ENCODE data around the gene CRYGN.

Gene CRYGN

DNA sequence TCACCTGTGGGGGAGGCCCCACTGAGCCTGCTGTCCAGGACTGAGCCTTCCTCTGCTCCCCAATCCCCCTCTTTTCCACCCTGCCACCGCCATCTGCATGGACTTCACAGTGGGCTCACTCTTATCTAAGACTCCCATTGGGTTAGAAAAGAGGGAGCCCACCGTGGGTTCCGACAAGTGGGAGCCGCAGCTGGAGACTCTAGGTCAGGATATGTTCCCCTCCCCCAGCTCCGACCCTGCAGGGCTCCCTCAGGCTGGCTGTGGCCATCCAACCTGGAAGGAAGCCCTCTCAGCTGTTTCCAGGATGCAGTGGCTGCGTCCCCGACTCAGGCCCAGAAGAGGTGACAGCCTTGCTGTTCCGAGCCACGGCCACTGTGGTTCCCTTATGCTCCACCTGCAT is 34.9 kb downstream of the CRYGN start:
- no peak for DNase-seq

DNA sequence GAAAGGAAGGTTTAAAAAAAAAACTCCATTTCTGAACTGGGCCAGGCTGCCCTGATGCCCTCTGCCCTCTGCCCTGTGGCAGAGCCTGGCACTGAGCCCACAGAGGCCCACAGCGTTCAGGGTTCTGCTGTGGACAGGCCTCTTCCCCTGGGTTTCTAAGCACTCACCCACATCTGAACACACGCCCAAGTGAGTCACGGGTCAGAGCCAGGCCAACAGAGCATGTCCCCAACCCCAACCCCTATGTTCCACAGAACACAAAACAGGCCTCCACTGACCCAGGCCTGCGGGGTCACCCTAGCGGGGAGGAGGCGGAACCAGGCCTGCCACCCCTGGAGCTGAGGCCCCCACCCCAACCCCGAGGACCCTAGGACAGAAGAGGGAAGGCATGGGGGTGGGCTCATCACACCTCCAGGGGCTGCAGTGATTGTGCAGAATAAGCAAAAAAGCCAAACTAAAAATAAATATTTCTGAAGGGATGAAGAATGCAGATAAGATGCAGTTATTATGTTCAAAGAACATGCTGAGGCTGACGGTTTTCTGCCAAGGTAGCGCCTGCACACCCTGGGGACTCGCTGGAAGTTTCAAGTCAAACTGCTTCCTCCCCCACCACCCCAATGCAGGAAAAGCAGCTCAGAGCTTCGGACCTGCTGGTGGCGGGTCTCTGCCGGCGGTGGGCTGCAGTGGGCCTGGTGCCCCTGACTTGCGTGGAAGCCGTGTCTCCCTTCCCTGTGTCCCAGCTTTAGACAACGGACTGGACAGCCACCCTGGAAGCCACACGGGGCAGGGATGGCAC is 35.5 kb downstream of the CRYGN start:
- peak; percentile 84 for DNase-seq

DNA sequence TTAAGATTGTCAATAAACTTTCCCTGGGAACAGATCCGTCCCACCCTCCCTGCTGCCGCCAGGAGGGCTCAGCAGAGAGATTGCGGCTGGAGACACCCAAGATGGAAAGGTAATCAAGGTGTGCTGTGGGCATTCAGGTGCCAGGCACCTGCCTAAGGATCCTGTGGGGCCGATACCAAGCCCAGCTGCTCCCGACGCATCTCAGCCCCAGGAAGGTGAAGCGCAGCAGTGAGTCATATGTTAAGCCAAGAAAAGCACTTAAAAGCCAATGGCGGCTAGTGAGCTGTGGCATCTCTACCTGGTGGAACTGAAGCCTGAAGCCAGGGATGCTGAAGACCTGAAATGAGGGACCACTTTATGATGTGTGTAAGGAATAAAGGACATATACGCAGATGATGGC is 36.2 kb downstream of the CRYGN start:
- DNase-seq: no peak

DNA sequence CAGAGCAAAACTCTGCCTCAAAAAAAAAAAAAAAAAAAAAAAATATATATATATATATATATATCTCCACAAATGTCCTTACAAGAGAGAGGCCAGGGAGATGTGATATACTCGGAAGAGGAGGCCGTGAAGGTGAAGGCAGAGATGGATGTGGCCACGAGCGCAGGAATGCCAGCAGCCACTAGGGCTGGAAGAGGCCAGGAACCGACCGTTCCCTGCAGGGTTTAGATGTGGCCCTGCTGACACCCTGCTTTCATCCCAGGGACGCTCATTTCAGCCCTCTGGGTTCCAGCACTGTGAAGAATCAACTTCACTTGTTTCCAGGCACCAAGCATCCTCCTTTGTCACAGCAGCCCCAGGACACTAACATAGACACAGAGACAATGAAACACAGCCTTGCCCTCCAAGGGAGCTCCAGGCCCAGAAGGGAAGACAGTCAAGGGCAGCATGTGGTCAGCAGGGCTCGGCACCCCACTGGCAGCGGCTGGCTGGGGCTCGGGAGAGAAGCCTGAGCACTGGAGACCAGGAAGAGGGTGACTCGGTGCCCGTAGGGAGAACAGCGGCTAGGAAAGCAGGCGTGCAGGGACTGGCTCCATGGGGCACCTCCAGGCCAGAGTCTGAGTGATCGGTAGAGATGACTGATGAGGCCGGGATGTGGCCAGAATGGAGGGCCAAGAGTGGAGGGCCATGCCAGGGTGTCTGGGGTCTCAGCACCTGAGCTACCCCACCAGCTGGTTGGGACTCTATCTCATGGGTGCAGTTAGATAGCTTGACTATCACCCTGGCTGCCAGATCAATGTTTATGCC is 37.7 kb downstream of the CRYGN start:
- no peak for DNase-seq

DNA sequence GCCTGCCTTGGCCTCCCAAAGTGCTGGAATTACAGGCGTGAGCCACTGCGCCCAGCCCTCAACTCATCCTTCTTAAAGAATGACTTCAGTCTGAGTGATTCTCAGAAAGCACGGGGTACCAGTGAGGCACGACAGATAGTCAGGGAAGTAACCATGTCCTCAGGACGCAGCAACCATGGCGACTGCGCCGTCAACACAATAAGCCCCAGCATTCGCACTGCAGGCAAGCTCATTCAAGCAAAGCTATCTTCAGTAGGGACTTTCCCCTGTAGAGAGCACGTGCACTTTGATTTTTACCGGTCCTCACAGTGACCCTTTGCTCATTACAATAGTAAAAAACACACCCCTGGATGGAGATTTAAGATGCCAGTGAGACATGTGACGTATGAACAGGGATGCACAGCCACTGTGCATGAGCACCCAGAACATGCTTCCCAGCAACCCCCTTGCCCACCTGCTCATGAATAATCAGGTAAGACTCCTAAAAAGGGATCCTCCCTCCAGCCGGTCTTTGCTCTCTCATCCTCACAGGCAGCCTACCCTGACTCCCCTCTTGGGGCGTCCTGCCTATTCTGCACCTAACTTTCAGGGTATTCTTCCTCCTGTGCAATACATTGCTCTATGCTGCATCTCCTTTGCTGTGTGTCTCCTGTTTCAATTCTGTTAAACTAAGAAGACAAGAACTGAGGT is 39.2 kb downstream of the CRYGN start:
- no peak for DNase-seq

DNA sequence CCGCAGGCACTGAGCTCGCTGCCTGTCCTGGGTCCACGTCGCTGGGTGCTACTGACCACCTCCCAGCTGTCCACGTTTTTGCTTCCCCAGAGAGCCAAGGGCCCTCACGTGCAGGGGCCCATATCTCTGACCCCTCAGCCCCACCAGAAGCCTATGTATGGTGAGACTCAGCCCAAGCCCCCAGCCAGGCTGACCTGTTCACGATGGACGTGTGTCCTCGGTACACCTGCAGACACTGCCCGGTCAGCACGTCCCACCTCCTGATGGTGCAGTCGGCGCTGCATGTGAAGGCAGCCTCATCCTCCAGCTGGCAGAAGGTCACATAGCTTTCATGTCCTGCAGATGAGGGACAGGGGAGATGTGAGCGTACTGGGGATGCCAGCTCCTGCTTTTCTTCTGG is 40.0 kb downstream of the CRYGN start:
- DNase-seq: no peak

DNA sequence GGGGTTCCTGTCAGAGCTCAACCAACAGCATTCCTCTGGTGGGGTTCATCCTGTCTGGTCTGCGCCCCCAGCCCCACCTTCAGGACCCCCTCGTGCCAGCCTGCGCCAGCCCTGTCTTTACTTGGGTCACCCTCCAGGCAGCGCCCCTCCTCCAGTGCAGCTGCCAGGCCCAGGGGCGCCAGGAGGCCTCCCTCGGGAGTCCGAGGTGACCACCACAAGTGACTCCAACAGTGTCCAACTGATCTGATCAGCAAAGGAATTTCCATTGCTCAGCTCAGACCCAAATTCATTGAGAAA is 40.7 kb downstream of the CRYGN start:
- no peak for DNase-seq

DNA sequence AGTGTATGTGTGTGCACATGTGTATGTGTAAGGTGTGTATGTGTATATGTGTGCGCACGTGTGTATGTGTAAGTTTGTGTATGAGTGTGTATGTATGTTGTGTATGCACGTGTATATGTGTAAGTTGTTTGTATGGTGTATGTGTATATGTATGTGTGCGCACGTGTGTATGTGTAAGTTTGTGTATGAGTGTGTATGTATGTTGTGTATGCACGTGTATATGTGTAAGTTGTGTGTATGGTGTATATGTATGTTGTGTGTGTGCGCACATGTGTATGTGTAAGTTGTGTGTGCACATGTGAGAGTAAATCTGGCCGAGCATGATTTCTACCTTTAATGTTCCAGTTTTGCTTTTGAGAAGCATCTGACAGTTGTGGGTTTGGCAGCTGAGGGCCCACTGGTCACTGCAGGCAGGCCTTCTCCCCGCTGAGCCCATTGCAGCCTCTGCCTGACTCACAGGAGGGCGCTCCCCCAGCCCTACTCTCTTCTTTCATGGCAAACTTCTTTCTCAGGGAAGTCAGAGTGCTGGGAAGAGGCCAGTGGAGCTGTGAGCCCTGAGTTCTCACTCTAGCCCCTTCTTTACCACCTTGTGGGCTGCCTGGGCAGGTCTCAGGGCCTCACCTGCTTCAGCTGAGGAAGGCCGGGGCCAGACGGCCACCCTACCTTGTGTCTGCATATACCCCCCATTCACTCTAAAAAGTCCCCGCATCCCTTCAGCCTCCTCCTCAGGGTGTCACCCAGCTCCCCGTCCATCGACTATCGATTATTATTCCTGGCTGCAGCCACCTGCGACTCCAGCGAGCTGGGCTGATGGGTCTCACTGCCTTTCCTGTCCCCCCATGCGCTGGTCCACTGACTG is 41.3 kb downstream of the CRYGN start:
- no peak for DNase-seq

DNA sequence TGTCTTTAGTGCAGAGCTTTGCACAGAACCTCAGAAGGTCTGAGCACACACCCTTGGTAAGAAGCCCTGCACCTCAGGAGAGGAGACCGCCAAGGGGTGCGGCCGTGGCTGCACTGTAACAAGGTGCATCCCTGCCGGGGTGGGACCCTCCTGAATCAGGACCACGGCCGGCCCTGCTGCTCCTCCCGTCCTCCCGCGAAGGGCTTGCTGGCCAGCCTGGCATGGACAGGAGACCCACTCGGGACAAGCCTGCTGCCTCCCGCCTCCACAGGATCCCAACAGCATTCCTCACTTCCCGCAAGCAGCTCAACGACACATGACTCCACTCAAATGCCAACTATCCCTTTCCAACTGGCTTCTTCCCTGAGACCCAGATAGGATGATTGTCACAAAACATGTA is 42.9 kb downstream of the CRYGN start:
- no peak for DNase-seq

DNA sequence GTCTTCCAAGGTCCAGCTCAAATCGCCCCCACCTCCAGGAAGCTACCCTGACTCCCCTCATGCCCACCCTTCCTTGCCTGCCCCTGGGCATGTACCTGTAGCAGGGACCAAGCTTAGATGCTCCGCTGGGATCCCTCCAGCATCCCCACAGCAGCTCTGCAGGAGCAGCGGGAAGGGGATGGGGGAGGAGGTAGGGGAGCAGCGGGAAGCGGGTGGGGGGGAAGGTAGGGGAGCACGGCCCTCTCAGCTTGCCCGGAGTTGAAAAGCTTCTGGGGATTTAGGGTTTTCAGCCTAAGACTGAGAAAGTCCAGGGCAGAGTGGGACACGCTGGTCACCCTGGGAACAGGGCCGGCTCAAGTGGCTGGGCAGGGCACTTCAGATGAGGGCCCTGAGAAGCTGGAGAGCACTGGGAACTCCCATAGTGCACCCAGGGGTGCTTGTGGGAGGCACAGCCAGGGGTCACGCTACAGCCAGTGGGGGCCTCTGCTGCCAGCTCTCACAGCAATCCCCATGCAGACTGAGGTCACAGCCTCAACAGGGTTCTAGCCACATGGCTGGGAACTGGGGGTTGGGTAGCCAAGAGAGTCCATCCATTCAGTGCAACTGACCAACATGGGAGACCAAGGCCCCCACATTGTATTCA is 43.5 kb downstream of the CRYGN start:
- DNase-seq: no peak

DNA sequence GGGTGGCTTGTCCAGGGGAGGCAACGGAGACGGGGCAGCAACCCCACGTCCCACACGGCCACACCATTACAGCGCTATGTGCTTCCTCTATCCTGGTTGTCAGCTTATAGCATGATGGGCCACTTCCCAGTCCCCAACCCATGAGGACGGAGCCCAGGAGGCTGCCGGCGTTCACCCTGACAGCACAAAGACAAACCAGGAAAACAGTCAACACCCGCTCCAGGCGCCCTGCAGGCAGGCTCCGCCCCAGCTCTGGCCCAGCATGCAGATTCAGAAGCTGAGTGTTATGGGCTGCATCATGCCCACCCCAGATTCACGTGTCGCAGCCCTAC is 44.9 kb downstream of the CRYGN start:
- peak; percentile 1 for DNase-seq

DNA sequence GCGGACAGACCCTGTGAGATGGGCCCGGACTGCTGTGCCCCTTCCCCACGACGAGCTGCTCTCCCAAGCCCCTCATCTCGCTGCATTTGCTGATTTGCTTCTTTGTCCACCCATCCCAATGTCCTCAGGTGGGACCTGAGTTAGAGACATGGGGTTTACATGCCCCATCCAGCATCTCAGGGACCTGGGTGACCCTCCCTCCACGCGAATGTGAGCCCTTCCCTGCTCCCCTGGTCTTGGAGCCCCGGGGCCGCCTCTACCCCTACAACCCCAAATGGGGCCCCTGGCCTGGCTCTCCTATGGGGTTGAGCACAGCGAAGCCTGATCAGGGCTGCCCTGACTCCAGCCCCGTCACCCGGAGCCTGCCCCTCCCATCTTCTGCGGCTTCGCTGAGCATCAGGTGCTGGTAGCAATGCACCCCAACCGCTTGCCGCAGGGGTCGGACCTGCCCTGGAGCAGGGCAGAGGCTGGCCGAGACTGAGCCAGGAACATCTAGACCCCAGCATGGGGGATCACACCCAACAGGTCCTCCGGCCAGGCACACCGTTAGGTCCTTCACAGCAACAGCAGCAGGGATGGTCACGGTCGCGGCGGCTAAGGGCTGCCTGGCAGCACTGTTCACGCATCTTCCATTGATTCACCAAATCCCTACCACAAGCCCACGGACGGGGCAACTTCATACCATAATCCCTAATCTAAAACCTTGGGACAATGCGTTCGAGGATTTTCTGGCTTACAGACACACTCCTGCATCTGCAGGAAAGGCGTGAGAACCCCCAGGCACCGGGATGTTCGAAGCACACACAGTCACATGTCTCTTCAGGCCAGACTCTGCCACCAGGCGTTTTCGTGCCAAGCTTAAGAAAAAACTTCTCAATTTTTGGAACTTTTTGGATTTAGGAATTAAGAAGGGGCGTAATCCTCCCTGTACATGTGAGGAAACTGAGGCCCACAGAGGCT is 45.6 kb downstream of the CRYGN start:
- no peak for DNase-seq

DNA sequence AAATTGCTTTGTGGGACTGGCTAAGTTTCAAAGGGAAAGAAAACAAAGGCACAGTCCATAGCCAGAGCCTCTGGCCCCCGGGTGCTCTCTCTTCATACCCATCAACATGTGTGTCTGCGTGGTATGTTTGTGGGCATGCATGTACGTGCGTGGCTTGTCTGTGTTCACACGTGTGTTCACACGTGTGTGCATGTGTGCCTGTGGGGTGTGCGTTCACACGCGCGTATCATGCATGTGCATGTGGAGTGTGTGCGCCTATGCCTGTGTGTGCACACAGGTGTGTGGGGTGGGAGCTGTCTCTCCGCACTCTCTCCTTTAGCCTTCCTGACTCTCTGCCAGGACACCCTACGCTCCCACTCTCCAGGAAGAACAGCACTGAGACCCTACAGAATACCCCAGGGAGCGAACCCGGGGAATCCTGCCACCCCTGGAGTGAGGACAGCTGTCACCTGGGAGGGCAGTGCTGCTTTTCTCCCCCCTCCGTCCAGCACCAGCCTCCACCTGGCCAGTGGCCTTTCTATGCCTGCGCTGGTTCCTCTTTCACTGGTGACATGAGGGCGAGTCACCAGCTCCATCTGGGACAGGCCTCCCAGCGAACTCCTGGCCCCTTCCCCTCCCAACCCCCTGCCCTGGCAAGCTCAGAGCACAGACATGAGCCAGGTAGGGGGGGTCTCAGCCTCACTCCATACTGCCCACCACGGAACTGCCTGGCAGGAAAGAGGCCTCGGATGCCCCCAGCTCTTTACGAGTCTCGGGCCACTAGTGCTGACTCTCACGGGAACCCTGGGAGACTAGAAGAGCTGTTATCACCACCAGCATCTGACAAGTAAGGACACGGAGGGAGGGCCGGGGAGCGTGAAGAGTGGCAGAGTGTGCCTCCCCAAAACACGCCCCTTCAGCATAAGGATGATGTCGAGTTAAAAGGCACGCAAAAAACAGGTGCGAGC is 46.6 kb downstream of the CRYGN start:
- DNase-seq: peak; percentile 2

DNA sequence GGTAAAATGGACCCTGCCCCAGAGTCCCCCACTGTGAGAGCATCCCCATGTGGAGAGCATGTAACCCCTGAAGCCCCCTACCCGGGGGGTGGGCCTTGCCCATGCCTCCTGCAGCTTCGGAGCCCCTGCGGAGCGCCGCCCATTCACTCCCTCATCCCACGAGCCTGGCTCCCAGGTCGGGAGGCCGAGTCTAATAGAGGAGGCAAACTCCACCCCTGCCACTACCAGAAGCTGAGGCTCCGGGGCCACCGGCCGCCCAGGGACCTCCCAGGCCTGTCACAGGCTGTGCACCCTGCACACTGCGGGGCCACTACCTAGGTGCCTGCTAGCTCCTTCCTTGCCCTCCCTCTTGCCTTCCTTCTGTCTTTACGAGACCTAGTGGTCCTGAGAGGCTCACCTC is 47.5 kb downstream of the CRYGN start:
- no peak for DNase-seq

DNA sequence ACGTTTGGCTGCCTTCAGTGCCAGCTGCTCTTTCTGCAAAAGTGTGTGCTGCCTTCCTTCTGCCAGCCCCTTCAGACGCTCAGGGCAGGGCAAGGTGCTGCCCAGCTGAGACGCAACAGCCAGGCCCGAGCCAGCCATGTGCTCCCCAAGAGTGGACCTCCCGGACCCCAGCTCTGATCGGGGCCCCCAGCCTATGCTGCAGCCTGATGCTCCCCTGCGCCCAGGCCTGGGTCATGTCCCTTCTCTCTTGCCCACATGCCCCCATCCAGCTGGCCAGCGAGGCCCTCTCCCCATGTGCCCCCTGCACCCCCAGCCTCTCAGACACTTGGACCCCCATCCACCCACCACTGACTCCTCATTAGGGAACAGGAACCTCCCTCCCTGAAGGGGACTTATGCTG is 47.9 kb downstream of the CRYGN start:
- no peak for DNase-seq

DNA sequence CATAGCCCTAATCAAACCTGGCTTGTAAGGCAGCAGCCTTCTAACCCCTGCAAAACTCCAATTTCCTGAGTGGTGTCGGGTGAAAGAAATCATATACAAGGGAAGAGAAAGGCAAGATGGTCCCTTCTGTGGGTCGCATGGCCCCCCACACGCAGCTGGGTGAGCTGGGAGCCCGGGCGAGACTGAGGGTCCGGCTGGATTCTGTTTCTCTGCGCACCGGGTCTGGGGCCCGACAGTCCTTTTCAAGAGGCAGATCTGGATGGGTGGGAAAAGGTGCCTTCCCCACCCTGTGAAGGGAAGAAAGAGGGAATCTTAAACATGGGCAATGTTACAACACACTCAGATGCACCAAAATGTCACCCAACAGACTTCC is 48.6 kb downstream of the CRYGN start:
- DNase-seq: no peak

DNA sequence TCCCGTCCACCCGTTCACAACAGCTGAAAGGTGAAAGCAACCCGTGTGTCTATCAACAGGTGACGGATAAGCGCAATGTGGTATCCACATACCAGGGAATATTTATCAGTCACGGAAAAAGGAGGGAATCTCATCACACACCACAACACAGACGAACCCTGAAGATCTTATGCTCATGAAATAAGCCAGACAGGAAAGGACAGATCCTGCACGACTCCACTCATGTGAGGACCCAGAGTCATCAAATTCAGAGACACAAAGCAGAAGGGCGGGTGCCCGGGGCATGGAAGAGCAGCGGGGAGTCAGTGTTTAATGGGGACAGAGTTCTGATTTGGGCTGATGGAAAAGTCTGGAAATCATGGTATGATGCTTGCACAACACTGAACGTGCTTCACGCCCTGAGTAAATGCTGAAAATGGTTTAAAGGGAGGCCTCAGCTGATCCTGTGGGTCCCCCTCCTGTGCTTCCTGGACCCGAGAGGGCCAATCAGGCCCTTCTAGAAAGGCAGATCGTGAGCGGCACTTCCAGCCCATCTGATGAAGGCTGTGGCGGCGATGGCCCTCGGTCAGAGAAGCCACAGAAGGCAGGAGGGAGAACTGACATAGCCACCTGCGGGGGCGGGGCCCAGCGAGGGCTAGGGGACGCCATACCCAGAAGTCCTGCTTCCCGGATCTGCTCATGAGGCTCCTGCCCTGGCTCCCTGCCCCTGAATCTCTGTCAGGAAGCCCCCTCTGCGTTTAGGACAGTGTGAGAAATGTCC is 49.2 kb downstream of the CRYGN start:
- DNase-seq: peak; percentile 24

DNA sequence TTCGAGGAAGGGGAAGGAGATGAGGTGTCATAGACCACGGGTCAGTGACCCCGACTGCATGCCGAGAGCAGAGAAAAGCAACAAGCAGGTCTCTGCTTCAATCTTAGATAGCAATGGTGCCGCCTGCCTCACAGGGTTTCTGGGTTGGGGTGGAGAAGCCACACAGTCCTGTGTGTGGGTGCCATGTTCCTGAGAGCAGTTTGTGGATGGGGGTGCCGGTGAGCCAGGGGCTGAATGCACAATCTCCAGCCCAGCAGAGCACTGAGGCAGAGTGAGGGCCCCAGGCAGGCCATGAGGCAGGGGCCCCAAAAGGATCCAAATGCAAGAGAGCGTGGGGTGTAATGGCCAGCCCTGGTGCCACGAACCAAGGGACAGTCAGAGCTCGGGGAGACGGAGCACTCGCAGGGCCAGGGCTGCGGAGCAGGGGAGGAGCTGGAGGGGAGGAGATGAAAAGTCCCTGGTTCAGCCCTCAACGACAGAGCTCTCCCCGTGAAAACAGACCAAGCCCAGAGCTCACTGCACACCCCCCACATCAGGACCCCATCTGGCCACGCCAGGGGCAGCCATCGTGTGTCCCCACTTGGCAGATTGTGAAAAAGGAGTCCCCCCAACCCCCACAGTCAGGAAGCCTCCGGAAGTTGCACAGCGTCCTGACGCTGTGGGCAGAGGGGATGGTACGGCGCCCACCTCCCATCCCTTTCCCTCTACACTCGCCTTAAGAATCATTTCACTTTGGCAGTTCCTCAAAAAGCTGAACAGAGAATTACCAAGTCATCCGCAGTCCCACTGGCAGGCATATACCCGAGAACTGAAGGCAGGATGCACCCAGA is 50.0 kb downstream of the CRYGN start:
- DNase-seq: peak; percentile 45
